Osteocyte (in vitro differentiated cells): ENCODE data around the gene MYOCD. TPM values are rescaled to one million over a fixed set of nuclear protein-coding genes. Genes with fewer than 3 reads are reported as not detected.

Experiments used
- DNase-seq: peaks from one replicate; pipeline ENCODE4 v3.0.0; 2021; ENCODE audit warnings: mixed read lengths; ENCODE audit not compliant: unreplicated experiment; ENCODE audit errors: extremely low spot score
- H3K27ac Mint-ChIP-seq: one replicate; pipeline ENCODE4 v1.8.0; 2021; ENCODE audit warnings: mild to moderate bottlenecking, mixed read lengths; ENCODE audit not compliant: unreplicated experiment
- H3K27me3 Mint-ChIP-seq: one replicate; pipeline ENCODE4 v1.8.0; 2021; ENCODE audit warnings: mixed read lengths; ENCODE audit not compliant: unreplicated experiment
- H3K36me3 Mint-ChIP-seq: one replicate; pipeline ENCODE4 v1.8.0; 2021; ENCODE audit warnings: mixed read lengths; ENCODE audit not compliant: unreplicated experiment
- H3K4me1 Mint-ChIP-seq: one replicate; pipeline ENCODE4 v1.8.0; 2021; ENCODE audit warnings: mixed read lengths; ENCODE audit not compliant: unreplicated experiment
- H3K4me3 Mint-ChIP-seq: one replicate; pipeline ENCODE4 v1.8.0; 2021; ENCODE audit warnings: mild to moderate bottlenecking, moderate library complexity, mixed read lengths; ENCODE audit not compliant: unreplicated experiment
- H3K9me3 Mint-ChIP-seq: one replicate; pipeline ENCODE4 v1.8.0; 2021; ENCODE audit warnings: mixed read lengths; ENCODE audit not compliant: unreplicated experiment
- total RNA-seq: library from RNA; stranded (reverse); gene quantifications from 2 replicates; pipeline ENCODE4 v1.2.1, GENCODE V29; 2021
- TF ChIP-seq, protein P1 (sequence below): fragments of 200-600 bp; sonication (generic); IDR thresholded peaks from 2 replicates; pipeline ENCODE4 v1.5.0; 2021; ENCODE audit warnings: antibody characterized with exemption, mild to moderate bottlenecking, moderate library complexity

Gene MYOCD
- total RNA-seq, 1 donor from 2014 or later = 13.7 TPM

DNA sequence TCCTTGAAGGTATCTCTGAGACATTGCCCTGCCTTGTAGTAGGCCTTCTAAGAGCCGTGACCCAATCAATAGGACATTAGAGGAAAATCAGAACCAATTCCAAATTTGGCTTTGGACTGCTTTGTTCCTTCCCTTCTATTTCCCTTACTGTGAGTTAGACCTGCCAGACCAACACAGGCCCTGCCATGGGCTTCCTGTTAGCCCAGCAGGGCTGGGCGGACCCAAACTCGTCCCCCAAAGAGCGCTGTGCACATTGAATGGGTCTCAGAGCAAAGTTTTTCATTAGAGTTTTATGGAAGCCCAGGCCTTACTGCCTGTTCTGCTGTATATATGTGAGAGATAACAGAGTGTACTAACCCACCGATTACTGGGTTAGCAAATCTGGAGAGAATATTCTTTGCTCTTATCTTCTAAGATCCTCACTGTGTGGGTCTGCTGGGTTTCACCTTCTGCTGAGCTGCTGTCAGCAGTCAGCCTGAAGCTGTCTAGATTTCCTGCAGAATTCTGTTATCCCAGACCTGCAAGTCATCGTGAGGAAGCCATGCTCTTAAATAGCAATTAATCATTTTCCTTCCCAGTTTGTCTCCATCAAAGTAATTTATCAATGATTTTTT lies 129.3 kb downstream of the MYOCD start:
- peaks cover 2% of the 10 kb centered on the region for H3K27me3 Mint-ChIP-seq
- H3K36me3 Mint-ChIP-seq = peaks cover 3% of the 10 kb centered on the region
- TF ChIP-seq, protein P1, sequence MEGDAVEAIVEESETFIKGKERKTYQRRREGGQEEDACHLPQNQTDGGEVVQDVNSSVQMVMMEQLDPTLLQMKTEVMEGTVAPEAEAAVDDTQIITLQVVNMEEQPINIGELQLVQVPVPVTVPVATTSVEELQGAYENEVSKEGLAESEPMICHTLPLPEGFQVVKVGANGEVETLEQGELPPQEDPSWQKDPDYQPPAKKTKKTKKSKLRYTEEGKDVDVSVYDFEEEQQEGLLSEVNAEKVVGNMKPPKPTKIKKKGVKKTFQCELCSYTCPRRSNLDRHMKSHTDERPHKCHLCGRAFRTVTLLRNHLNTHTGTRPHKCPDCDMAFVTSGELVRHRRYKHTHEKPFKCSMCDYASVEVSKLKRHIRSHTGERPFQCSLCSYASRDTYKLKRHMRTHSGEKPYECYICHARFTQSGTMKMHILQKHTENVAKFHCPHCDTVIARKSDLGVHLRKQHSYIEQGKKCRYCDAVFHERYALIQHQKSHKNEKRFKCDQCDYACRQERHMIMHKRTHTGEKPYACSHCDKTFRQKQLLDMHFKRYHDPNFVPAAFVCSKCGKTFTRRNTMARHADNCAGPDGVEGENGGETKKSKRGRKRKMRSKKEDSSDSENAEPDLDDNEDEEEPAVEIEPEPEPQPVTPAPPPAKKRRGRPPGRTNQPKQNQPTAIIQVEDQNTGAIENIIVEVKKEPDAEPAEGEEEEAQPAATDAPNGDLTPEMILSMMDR = no peak
- peaks cover 16% of the 10 kb centered on the region for H3K4me1 Mint-ChIP-seq
- H3K4me3 Mint-ChIP-seq = no peak overlapping the region
- DNase-seq = no peak
- H3K9me3 Mint-ChIP-seq = peaks cover 13% of the 10 kb centered on the region
- no peak overlapping the region for H3K27ac Mint-ChIP-seq

GRCh38 chr17:12800855-12801365 lies 135.2 kb downstream of the MYOCD start:
- H3K36me3 Mint-ChIP-seq = peaks cover 3% of the 10 kb centered on the region
- peaks cover 7% of the 10 kb centered on the region for H3K4me1 Mint-ChIP-seq
- H3K4me3 Mint-ChIP-seq = no peak overlapping the region
- peaks cover 13% of the 10 kb centered on the region for H3K9me3 Mint-ChIP-seq
- DNase-seq = no peak
- TF ChIP-seq, protein P1 = no peak
- H3K27me3 Mint-ChIP-seq = no peaks in the 10 kb centered on the region
- no peak overlapping the region for H3K27ac Mint-ChIP-seq

DNA sequence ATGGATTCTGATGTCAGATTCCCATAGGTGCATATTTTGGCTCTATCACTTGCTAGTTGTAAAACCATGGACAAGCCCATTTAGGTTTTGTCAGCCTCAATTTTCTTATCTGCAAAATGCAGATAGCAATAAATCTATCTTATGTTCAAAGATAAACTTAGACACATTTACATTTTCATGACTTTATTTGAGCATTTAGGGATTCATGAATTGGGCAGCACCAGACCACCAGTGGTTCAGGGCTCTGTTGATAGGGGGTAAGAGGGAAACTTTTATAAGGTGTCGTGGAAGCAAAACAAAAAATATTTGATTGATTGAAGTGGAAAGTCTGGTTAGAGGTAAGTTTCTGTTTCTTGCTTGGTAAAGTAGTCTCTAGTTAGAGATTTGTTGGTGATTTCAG lies 140.9 kb downstream of the MYOCD start:
- H3K27me3 Mint-ChIP-seq = no peaks in the 10 kb centered on the region
- no peak for DNase-seq
- TF ChIP-seq, protein P1 = no peak
- H3K9me3 Mint-ChIP-seq = peaks cover 21% of the 10 kb centered on the region
- peaks cover under 1% of the 10 kb centered on the region for H3K4me1 Mint-ChIP-seq
- no peak overlapping the region for H3K4me3 Mint-ChIP-seq
- H3K27ac Mint-ChIP-seq = no peak overlapping the region
- no peaks in the 10 kb centered on the region for H3K36me3 Mint-ChIP-seq

DNA sequence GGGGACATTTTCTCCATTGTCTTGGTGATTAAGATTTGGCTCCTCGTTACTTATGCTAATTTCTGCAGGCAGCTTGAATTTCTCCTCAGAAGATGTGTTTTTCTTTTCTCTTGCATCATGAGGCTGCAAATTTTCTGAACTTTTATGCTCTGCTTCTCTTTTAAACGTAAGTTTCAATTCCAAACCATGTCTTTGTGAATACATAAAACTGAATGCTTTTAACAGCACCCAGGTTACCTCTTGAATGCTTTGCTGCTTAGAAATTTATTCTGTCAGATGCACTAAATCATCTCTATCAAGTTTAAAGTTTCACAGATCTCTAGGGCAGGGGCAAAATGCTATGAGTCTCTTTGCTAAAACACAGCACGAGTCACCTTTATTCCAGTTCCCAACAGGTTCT lies 143.0 kb downstream of the MYOCD start:
- TF ChIP-seq, protein P1 = no peak
- Mint-ChIP-seq H3K27me3 (no peaks in the 10 kb centered on the region), H3K36me3 (no peaks in the 10 kb centered on the region), H3K4me3 (no peak overlapping the region), H3K9me3 (peaks cover 21% of the 10 kb centered on the region), H3K4me1 (no peaks in the 10 kb centered on the region), H3K27ac (no peak overlapping the region)
- DNase-seq = no peak

- no peak for DNase-seq
- H3K36me3 Mint-ChIP-seq = peaks cover 2% of the 10 kb centered on the region
- H3K4me1 Mint-ChIP-seq = no peaks in the 10 kb centered on the region
- peaks cover 17% of the 10 kb centered on the region for H3K9me3 Mint-ChIP-seq
- TF ChIP-seq, protein P1 = no peak
- H3K27me3 Mint-ChIP-seq = peaks cover 5% of the 10 kb centered on the region
- no peak overlapping the region for H3K4me3 Mint-ChIP-seq
- no peak overlapping the region for H3K27ac Mint-ChIP-seq
Observed at GRCh38 chr17:12812877-12813276, 147.2 kb downstream of the MYOCD start.
